ENCODE results near the gene NRP2. TPM values are rescaled to one million over a fixed set of nuclear protein-coding genes. Genes with fewer than 3 reads are reported as not detected.

Gene NRP2
- total RNA-seq, 1 experiment from 2014 or later: 92.4 TPM

GRCh38 chr2:205835251-205835791 is 153.0 kb downstream of the NRP2 start:
- DNase-seq: no peak
- Histone ChIP-seq H3K27me3 (ENCODE audit: control insufficient read depth, insufficient read depth, low read length) (no peaks in the 10 kb centered on the region), H3K36me3 (replicated peaks; ENCODE audit: control insufficient read depth, insufficient read depth, low read length) (no peaks in the 10 kb centered on the region), H3K4me3 (ENCODE audit: insufficient read depth, low read depth, low read length) (no peak overlapping the region)

GRCh38 chr2:205835923-205836322 is 153.6 kb downstream of the NRP2 start:
- Histone ChIP-seq H3K27me3 (ENCODE audit: control insufficient read depth, insufficient read depth, low read length) (no peaks in the 10 kb centered on the region), H3K4me3 (ENCODE audit: insufficient read depth, low read depth, low read length) (no peak overlapping the region), H3K36me3 (replicated peaks; ENCODE audit: control insufficient read depth, insufficient read depth, low read length) (no peaks in the 10 kb centered on the region)
- DNase-seq: no peak

DNA sequence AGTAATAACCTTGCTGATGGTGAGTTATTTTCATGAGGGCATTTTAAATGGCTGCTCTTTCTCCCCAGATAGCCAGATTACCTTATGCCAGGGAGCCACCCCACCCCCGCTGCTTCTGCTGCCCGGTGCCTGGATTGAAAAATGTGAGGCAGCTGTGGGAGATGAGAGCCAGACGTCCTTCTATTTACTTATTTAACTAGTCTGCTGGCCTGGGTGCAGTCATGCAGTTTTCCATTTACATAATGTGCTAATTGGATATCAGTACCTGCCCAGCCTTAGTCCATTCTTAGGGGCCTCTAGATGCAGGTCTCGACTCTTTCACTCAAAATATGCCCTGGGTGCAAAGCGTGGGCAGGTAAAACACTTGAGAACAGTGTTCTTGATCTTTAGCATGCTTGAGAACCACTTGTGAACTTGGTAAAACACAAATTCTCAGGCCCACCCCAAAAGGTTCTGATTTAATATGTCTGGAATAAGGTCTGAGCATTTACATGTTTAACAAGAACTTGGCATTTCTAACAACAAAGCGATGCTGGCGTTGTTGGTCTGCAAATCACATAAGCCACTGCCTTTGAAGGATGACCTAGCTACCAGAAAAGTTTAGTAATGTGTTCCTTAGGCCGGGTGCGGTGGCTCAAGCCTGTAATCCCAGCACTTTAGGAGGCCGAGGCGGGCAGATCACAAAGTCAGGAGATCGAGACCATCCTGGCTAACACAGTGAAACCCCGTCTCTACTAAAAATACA is 154.3 kb downstream of the NRP2 start:
- H3K27me3 ChIP-seq (ENCODE audit: control insufficient read depth, insufficient read depth, low read length): no peaks in the 10 kb centered on the region
- H3K4me3 ChIP-seq (ENCODE audit: insufficient read depth, low read depth, low read length): no peak overlapping the region
- no peaks in the 10 kb centered on the region for H3K36me3 ChIP-seq (replicated peaks; ENCODE audit: control insufficient read depth, insufficient read depth, low read length)
- peak; percentile 36 for DNase-seq

GRCh38 chr2:205837663-205838062 is 155.4 kb downstream of the NRP2 start:
- no peaks in the 10 kb centered on the region for H3K36me3 ChIP-seq (replicated peaks; ENCODE audit: control insufficient read depth, insufficient read depth, low read length)
- H3K4me3 ChIP-seq (ENCODE audit: insufficient read depth, low read depth, low read length): no peak overlapping the region
- H3K27me3 ChIP-seq (ENCODE audit: control insufficient read depth, insufficient read depth, low read length): no peaks in the 10 kb centered on the region
- DNase-seq: no peak

- DNase-seq: no peak
Observed at GRCh38 chr2:205845446-205845845, 163.1 kb downstream of the NRP2 start.

More at GRCh38 chr2:205845446-205845845, 163.1 kb downstream of the NRP2 start:
- Histone ChIP-seq H3K27me3 (ENCODE audit: control insufficient read depth, insufficient read depth, low read length) (no peaks in the 10 kb centered on the region), H3K36me3 (replicated peaks; ENCODE audit: control insufficient read depth, insufficient read depth, low read length) (no peaks in the 10 kb centered on the region), H3K4me3 (ENCODE audit: insufficient read depth, low read depth, low read length) (no peak overlapping the region)
